EL (cell line): ENCODE results near the gene APBB1IP.
"Not testable (repeated sequence)": the region's sequence is repeated elsewhere in the genome, so short reads cannot be mapped to it uniquely, and the experiment has no call there.

Experiments used
- DNase-seq: peaks from one replicate; pipeline ENCODE4 v3.0.0-alpha.2; 2016

Gene APBB1IP

GRCh38 chr10:26567351-26567721 lies 129.2 kb downstream of the APBB1IP start:
- no peak for DNase-seq

GRCh38 chr10:26571655-26572054 lies 133.5 kb downstream of the APBB1IP start:
- no peak for DNase-seq

GRCh38 chr10:26573674-26574073 lies 135.5 kb downstream of the APBB1IP start:
- DNase-seq = no peak

GRCh38 chr10:26574783-26575182 lies 136.6 kb downstream of the APBB1IP start:
- no peak for DNase-seq

GRCh38 chr10:26578371-26578770 lies 140.2 kb downstream of the APBB1IP start:
- DNase-seq = peak; percentile 6

- no peak for DNase-seq
These were observed 141.3 kb downstream of the APBB1IP start for GRCh38 chr10:26579256-26580063.

GRCh38 chr10:26586211-26586610 lies 148.1 kb downstream of the APBB1IP start:
- no peak for DNase-seq

GRCh38 chr10:26588611-26589010 lies 150.5 kb downstream of the APBB1IP start:
- DNase-seq = no peak

- not testable (repeated sequence) for DNase-seq
These were observed 151.7 kb downstream of the APBB1IP start for GRCh38 chr10:26589813-26590212.

GRCh38 chr10:26593896-26594295 lies 155.8 kb downstream of the APBB1IP start:
- DNase-seq = no peak

GRCh38 chr10:26603283-26603682 lies 165.1 kb downstream of the APBB1IP start:
- DNase-seq = peak; percentile 44

- DNase-seq = not testable (repeated sequence)
These were observed 166.4 kb downstream of the APBB1IP start for GRCh38 chr10:26604320-26605093.

- peak; percentile 20 for DNase-seq
These were observed 168.3 kb downstream of the APBB1IP start for GRCh38 chr10:26606389-26606877.

- DNase-seq = no peak
These were observed 174.2 kb downstream of the APBB1IP start for GRCh38 chr10:26612151-26612915.
